ENCODE results near the gene HSBP1L1. TPM values are rescaled to one million over a fixed set of nuclear protein-coding genes. Genes with fewer than 3 reads are reported as not detected.

HSBP1L1 gene
- total RNA-seq, 1 experiment from 2014 or later = not detected

DNA sequence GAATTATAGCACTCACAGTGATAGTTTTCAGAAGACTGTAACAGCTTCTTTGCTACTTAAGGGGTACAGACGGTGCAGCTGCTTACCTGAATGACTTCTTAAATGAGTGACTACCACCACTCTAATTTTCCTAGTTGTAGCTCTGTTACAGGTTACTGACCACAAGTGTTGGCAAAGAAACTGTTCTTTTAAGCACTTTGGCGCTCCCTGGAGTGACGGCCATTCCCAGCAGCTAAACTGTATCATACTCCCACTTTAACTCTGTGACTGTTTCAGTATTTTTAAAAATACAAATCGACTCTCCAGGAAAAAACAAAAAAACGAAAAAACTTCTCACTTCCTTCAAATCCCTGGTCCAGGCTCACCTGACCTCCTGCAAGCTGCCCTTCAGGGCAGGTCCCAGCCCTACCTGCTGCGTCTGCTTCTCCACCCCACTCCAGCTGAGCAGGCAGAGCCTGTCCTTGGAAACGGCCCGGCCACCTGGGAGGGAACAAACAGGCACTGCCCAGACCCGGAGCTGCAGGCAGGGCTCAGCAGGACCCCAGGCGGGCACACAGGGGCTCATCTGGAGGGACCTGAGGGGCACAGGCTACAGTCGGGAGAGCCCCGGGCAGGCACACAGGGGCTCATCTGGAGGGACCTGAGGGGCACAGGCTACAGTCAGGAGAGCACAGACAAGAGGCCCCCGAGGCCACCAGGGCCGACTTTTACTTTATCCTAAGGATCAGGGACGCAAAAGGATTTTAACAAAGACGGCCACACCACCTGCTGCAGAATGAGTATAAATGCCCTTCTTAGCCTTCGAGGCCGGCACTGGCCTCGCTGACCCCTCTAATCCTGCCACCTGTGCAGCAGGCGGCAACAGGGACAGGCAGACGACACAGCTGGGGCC, 37.5 kb upstream of the HSBP1L1 start:
- no peak overlapping the region for H3K56ac ChIP-seq (ENCODE audit: insufficient read length, low read depth, low read length)
- peaks cover 5% of the 10 kb centered on the region for H3K9me3 ChIP-seq (ENCODE audit: control insufficient read depth, low read depth, low read length)
- H3K23ac ChIP-seq (ENCODE audit: insufficient read length, low read depth, low read length) = no peak overlapping the region
- TF ChIP-seq, protein P1, sequence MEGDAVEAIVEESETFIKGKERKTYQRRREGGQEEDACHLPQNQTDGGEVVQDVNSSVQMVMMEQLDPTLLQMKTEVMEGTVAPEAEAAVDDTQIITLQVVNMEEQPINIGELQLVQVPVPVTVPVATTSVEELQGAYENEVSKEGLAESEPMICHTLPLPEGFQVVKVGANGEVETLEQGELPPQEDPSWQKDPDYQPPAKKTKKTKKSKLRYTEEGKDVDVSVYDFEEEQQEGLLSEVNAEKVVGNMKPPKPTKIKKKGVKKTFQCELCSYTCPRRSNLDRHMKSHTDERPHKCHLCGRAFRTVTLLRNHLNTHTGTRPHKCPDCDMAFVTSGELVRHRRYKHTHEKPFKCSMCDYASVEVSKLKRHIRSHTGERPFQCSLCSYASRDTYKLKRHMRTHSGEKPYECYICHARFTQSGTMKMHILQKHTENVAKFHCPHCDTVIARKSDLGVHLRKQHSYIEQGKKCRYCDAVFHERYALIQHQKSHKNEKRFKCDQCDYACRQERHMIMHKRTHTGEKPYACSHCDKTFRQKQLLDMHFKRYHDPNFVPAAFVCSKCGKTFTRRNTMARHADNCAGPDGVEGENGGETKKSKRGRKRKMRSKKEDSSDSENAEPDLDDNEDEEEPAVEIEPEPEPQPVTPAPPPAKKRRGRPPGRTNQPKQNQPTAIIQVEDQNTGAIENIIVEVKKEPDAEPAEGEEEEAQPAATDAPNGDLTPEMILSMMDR (conservative IDR thresholded peaks at IDR 0.05) = no peak
- H2BK15ac ChIP-seq (ENCODE audit: low read depth, low read length) = no peak overlapping the region
- no peak overlapping the region for H2BK12ac ChIP-seq (ENCODE audit: insufficient read length, low read depth, low read length)
- 100% methylated on average over 2 of the region's 21 CpGs for WGBS (ENCODE audit: extremely low coverage, insufficient read length, low lambda C conversion rate)
- no peak overlapping the region for H3T11ph ChIP-seq (ENCODE audit: low read length)
- no peak overlapping the region for H3K27ac ChIP-seq (ENCODE audit: insufficient read length, low read depth, low read length)
- H3K9ac ChIP-seq (ENCODE audit: extremely low read depth, insufficient read length, low read length) = no peak overlapping the region
- Mint-ChIP-seq H3K9me3 (peaks cover 28 to 29% of the 10 kb centered on the region in 2 experiments), H3K4me3 (no peak overlapping the region), H3K36me3 (ENCODE audit: insufficient read depth in 1 of 3, low read depth in 3 of 3) (peaks cover 14 to 37% (median 16%) of the 10 kb centered on the region in 3 experiments), H3K27me3 (ENCODE audit: low read depth) (peaks cover 2% of the 10 kb centered on the region; the same call in 1 of the 2 replicates), H3K4me1 (peaks cover 13% of the 10 kb centered on the region in 2 experiments), H3K27ac (0 out of 7 replicates have a peak overlapping the region, but pooled peaks of 1 of the 3 experiments have one; percentile 74)
- DNase-seq = peak; percentile 25
- no peak overlapping the region for H2AK5ac ChIP-seq (ENCODE audit: insufficient read length, low read length)
- no peaks in the 10 kb centered on the region for H3K4me1 ChIP-seq (ENCODE audit: insufficient read depth, low read length)
- no peak overlapping the region for H2BK120ac ChIP-seq (ENCODE audit: low read depth, low read length, poor library complexity, severe bottlenecking)
- H2BK5ac ChIP-seq (ENCODE audit: insufficient read length, low read length) = no peak overlapping the region
- H4K8ac ChIP-seq (replicated peaks; ENCODE audit: insufficient read length, low read depth, low read length) = no peak overlapping the region
- H3K18ac ChIP-seq (ENCODE audit: insufficient read length, low read depth, low read length) = no peak overlapping the region
- no peak overlapping the region for H3K4ac ChIP-seq (ENCODE audit: low read depth, low read length)
- no peaks in the 10 kb centered on the region; the same call in 1 of the 2 replicates for H3K27me3 ChIP-seq (ENCODE audit: insufficient read depth, low read length)
- no peak overlapping the region for H2AFZ ChIP-seq (ENCODE audit: low read length)
- H3K79me2 ChIP-seq (ENCODE audit: insufficient read depth, low read length) = no peaks in the 10 kb centered on the region
- no peak overlapping the region for H2BK20ac ChIP-seq (ENCODE audit: low read depth, low read length, poor library complexity, severe bottlenecking)
- H4K91ac ChIP-seq (ENCODE audit: insufficient read length, low read depth, low read length) = no peak overlapping the region
- H3K4me2 ChIP-seq (ENCODE audit: insufficient read depth, insufficient read length, low read length) = no peak overlapping the region
- H3K79me1 ChIP-seq (ENCODE audit: insufficient read depth, low read depth, low read length, poor library complexity, severe bottlenecking) = no peaks in the 10 kb centered on the region
- no peak overlapping the region for H4K5ac ChIP-seq (ENCODE audit: insufficient read length, low read depth, low read length)
- H4K20me1 ChIP-seq (ENCODE audit: control insufficient read depth, insufficient read depth, insufficient read length) = no peaks in the 10 kb centered on the region
- no peak overlapping the region for H3K14ac ChIP-seq (ENCODE audit: insufficient read depth, low read length)
- H3K23me2 ChIP-seq (ENCODE audit: insufficient read length, low read depth, low read length, poor library complexity, severe bottlenecking) = no peaks in the 10 kb centered on the region
